HepG2 (cell line): ENCODE measurements around the gene ZDHHC7. TPM values are rescaled to one million over a fixed set of nuclear protein-coding genes. Genes with fewer than 3 reads are reported as not detected.

Experiments used
- CEBPB ChIP-seq: IDR thresholded peaks from 2 replicates; pipeline ENCODE4 v1.6.1; 2011; ENCODE audit warnings: low read depth, low read length, improper control_type of control experiment, borderline replicate concordance
- HCFC1 ChIP-seq: fragments of 150-350 bp; IDR thresholded peaks from 2 replicates; pipeline ENCODE4 v1.6.1; 2014; ENCODE audit warnings: low read depth, low read length
- HHEX ChIP-seq: IDR thresholded peaks from 2 replicates; pipeline ENCODE4 v1.6.1; 2016; ENCODE audit warnings: control low read depth
- JUND ChIP-seq: sonication (generic); formaldehyde crosslinking; IDR thresholded peaks from 2 replicates; pipeline ENCODE4 v1.8.0; 2022; ENCODE audit warnings: mild to moderate bottlenecking, missing genetic modification reagents
- MAFF ChIP-seq: IDR thresholded peaks from 2 replicates; pipeline ENCODE4 v1.6.1; 2011; ENCODE audit warnings: low read depth, low read length, improper control_type of control experiment
- MAZ ChIP-seq, 2 experiments: sonication (generic) in 1 of 2; formaldehyde crosslinking in 1 of 2; IDR thresholded peaks; 2 replicates each; pipeline versions ENCODE4 v1.5.0 to v1.6.1; 2012 to 2020; ENCODE audit warnings: low read depth in 2 of 2, mild to moderate bottlenecking in 2 of 2, borderline replicate concordance in 1 of 2, improper control_type of control experiment in 1 of 2, low read length in 1 of 2, missing genetic modification reagents in 1 of 2, moderate library complexity in 1 of 2
- PTBP1 ChIP-seq: fragments of 200-400 bp; formaldehyde crosslinking; IDR thresholded peaks from 2 replicates; pipeline ENCODE4 v1.6.1; 2018; ENCODE audit warnings: low read length, low read depth; ENCODE audit not compliant: poor library complexity, severe bottlenecking
- RORA ChIP-seq: sonication (generic); formaldehyde crosslinking; IDR thresholded peaks from 2 replicates; pipeline ENCODE4 v1.5.0; 2020; ENCODE audit warnings: mild to moderate bottlenecking, missing genetic modification reagents, moderate library complexity
- ZNF101 ChIP-seq: sonication (generic); formaldehyde crosslinking; IDR thresholded peaks from 2 replicates; pipeline ENCODE4 v1.4.0; 2020; ENCODE audit warnings: mild to moderate bottlenecking, low read depth, missing genetic modification reagents, borderline replicate concordance
- ZNF329 ChIP-seq: sonication (generic); formaldehyde crosslinking; IDR thresholded peaks from 2 replicates; pipeline ENCODE4 v1.9.0; 2021; ENCODE audit warnings: low read depth, mild to moderate bottlenecking, missing genetic modification reagents
- ZNF678 ChIP-seq: sonication (generic); formaldehyde crosslinking; IDR thresholded peaks from 2 replicates; pipeline ENCODE4 v1.4.0; 2020; ENCODE audit warnings: mild to moderate bottlenecking, missing genetic modification reagents
- ZNF703 ChIP-seq: sonication (generic); formaldehyde crosslinking; IDR thresholded peaks from 2 replicates; pipeline ENCODE4 v1.5.1; 2020; ENCODE audit warnings: missing genetic modification reagents, mild to moderate bottlenecking, moderate library complexity, borderline replicate concordance
- ZNF790 ChIP-seq: sonication (generic); formaldehyde crosslinking; IDR thresholded peaks from 2 replicates; pipeline ENCODE4 v1.8.0; 2022; ENCODE audit warnings: missing genetic modification reagents, mild to moderate bottlenecking, borderline replicate concordance
- polyA plus RNA-seq, 8 experiments: library from polyadenylated mRNA; depleted of rRNA in 3 of 8; stranded (reverse) in 7 of 8; unstranded in 1 of 8; fragments of >200 nt; fragmentation: Illumina TruSeq in 4 of 8; extraction: Trizol in 4 of 8; gene quantifications; 2 replicates each; pipeline versions ENCODE4 v1.2.1 to v1.2.3, GENCODE V29; 2011 to 2016; ENCODE audit warnings: low read depth in 4 of 8, missing spikeins in 1 of 8, mixed read lengths in 1 of 8; ENCODE audit not compliant: insufficient read depth in 1 of 8
- total RNA-seq, 5 experiments: library from RNA; depleted of rRNA; stranded (reverse); fragments of >200 nt; fragmentation: Illumina TruSeq; extraction: Trizol; gene quantifications; 2 replicates each; pipeline ENCODE4 v1.2.3, GENCODE V29; 2016; ENCODE audit warnings: low read depth in 1 of 5
- TF ChIP-seq, protein P1 (sequence below): sonication (generic); formaldehyde crosslinking; IDR thresholded peaks from 2 replicates; pipeline ENCODE4 v1.4.0; 2020; ENCODE audit warnings: missing genetic modification reagents
- TF ChIP-seq, protein P2 (sequence below): IDR thresholded peaks from 2 replicates; pipeline ENCODE4 v1.6.1; 2016; ENCODE audit warnings: missing compliant biosample characterization, missing genetic modification reagents, borderline replicate concordance
- TF ChIP-seq, protein P3 (sequence below): sonication (generic); formaldehyde crosslinking; IDR thresholded peaks from 2 replicates; pipeline ENCODE4 v1.4.0; 2020; ENCODE audit warnings: mild to moderate bottlenecking, missing genetic modification reagents

Gene ZDHHC7
- total and polyA plus RNA-seq, 2 of the 13 experiments (the other 11 are each of a cell fraction or from before 2014, with no cell fraction given): 46.8 to 67.6 TPM

DNA sequence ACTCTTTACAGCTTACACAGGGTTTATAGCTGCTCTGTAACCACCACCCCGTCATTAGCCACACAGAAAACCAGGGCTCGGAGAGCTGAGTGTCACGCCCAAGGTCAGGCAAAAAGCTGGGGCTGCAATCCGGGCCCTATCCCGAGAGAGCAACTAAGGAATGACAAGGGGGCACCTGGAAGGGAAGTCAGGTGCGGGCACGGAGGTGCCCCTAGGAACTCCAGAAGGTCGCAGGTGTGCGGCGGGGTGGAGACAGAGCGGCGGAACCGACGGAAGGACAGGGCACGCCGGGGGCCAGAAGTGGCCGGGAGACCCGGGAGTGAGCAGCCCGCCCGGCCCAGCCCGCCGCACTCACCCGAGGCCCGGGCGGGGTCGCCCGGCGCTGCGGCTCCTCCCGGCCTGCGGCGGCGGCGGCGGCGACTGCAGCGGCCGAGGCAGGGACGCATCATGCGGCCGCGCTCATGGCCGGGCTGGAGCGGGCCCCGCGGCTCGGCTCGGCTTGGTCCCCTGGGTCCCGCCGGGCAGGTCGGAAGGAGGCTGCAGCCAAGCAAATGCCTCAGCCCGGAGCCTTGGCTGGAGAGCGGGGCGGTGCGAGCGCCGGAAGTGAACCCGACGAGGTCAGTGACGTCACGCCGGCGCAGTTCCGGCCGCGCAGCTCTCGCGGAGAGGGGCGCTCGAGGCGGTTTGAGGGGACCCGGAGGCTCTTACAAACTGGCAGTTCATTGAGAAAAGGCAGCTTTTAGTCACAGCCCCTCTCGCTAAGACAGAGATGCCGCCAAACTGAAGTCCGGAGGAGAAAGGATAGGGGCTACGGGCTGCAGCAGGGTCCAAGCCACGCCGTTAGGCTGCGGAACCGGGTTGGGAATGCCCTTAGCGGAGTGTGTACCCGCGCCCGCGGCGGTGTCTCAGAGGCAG, at the start of gene ZDHHC7 (continued):
- TF ChIP-seq HCFC1: peak; percentile 48; the same call in 1 of the 2 replicates
- TF ChIP-seq ZNF678 (CRISPR knock-in tag): no peak
- TF ChIP-seq MAZ (IDR thresholded peaks at IDR 0.05; ENCODE audit: borderline replicate concordance, low read depth, low read length): no peak
- peak; percentile 75; the same call in 1 of the 2 replicates for TF ChIP-seq MAZ (CRISPR knock-in tag; IDR thresholded peaks at IDR 0.05; ENCODE audit: low read depth)
- TF ChIP-seq, protein P1, sequence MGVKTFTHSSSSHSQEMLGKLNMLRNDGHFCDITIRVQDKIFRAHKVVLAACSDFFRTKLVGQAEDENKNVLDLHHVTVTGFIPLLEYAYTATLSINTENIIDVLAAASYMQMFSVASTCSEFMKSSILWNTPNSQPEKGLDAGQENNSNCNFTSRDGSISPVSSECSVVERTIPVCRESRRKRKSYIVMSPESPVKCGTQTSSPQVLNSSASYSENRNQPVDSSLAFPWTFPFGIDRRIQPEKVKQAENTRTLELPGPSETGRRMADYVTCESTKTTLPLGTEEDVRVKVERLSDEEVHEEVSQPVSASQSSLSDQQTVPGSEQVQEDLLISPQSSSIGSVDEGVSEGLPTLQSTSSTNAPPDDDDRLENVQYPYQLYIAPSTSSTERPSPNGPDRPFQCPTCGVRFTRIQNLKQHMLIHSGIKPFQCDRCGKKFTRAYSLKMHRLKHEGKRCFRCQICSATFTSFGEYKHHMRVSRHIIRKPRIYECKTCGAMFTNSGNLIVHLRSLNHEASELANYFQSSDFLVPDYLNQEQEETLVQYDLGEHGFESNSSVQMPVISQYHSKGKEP (CRISPR knock-in tag): peak; percentile 55; the same call in 1 of the 2 replicates
- TF ChIP-seq, protein P2, sequence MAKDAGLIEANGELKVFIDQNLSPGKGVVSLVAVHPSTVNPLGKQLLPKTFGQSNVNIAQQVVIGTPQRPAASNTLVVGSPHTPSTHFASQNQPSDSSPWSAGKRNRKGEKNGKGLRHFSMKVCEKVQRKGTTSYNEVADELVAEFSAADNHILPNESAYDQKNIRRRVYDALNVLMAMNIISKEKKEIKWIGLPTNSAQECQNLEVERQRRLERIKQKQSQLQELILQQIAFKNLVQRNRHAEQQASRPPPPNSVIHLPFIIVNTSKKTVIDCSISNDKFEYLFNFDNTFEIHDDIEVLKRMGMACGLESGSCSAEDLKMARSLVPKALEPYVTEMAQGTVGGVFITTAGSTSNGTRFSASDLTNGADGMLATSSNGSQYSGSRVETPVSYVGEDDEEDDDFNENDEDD (CRISPR knock-in tag): peak; percentile 69; the same call in 1 of the 2 replicates
- 0 out of 2 replicates have a peak, but pooled peaks have one; percentile 32 for TF ChIP-seq ZNF790 (CRISPR knock-in tag)
- no peak for TF ChIP-seq CEBPB
- peak; percentile 84; the same call in 1 of the 2 replicates for TF ChIP-seq ZNF329 (CRISPR knock-in tag)
- TF ChIP-seq RORA (CRISPR knock-in tag): no peak
- TF ChIP-seq, protein P3, sequence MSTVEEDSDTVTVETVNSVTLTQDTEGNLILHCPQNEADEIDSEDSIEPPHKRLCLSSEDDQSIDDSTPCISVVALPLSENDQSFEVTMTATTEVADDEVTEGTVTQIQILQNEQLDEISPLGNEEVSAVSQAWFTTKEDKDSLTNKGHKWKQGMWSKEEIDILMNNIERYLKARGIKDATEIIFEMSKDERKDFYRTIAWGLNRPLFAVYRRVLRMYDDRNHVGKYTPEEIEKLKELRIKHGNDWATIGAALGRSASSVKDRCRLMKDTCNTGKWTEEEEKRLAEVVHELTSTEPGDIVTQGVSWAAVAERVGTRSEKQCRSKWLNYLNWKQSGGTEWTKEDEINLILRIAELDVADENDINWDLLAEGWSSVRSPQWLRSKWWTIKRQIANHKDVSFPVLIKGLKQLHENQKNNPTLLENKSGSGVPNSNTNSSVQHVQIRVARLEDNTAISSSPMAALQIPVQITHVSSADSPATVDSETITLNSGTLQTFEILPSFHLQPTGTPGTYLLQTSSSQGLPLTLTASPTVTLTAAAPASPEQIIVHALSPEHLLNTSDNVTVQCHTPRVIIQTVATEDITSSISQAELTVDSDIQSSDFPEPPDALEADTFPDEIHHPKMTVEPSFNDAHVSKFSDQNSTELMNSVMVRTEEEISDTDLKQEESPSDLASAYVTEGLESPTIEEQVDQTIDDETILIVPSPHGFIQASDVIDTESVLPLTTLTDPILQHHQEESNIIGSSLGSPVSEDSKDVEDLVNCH: no peak
- no peak for TF ChIP-seq PTBP1
- no peak; the same call in 1 of the 2 replicates for TF ChIP-seq ZNF703 (CRISPR knock-in tag)
- TF ChIP-seq JUND (CRISPR knock-in tag): peak; percentile 46
- TF ChIP-seq ZNF101 (CRISPR knock-in tag): no peak
- TF ChIP-seq HHEX (CRISPR knock-in tag): no peak
- no peak for TF ChIP-seq MAFF
